ENCODE measurements around the gene MAN1C1.

MAN1C1 gene

DNA sequence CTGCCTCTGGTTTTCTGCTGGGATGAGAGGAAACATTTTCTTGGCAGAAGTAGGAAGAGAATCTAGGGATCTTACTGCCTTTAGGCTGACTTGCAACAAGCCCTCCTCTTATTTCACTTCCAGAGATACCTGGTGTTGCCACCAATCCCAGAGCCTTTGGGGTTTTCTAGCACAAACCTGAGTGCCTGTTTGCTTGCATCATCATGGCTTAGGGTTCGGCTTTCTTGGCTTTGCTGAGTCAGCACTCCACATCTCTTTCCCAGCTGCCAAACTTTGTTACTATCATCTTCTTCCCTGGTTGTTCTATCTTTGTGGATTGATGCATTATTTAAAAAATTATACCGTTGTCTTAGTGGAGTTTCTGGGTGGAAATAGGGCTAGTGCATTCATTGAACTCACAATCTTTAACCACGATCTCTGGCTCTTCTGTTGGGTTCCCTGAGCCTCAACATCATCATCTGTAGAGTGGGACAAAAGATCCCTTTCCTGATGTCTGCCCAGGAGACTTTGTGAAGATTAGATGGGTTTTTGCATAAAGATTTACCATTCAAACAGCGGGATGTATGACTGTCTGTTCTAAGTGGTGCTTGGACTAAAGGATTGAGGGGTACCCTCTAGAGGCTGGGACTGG, 106.8 kb downstream of the MAN1C1 start:
- DNase-seq (ENCODE audit: low read depth), result no peak
- TF ChIP-seq CTCF (conservative IDR thresholded peaks at IDR 0.05; ENCODE audit: low read depth, low read length), result no peak
- H3K4me3 ChIP-seq (ENCODE audit: low read depth, low read length), result no peak overlapping the region

- TF ChIP-seq CTCF (conservative IDR thresholded peaks at IDR 0.05; ENCODE audit: low read depth, low read length), result no peak
- DNase-seq (ENCODE audit: low read depth), result no peak
- no peak overlapping the region for H3K4me3 ChIP-seq (ENCODE audit: low read depth, low read length)
Measured at GRCh38 chr1:25724201-25724600, 107.6 kb downstream of the MAN1C1 start.

- no peak for DNase-seq (ENCODE audit: low read depth)
- TF ChIP-seq CTCF (conservative IDR thresholded peaks at IDR 0.05; ENCODE audit: low read depth, low read length), result no peak
- H3K4me3 ChIP-seq (ENCODE audit: low read depth, low read length), result no peak overlapping the region
Measured at GRCh38 chr1:25724966-25725365, 108.4 kb downstream of the MAN1C1 start.

- no peak for TF ChIP-seq CTCF (conservative IDR thresholded peaks at IDR 0.05; ENCODE audit: low read depth, low read length)
- no peak for DNase-seq (ENCODE audit: low read depth)
- H3K4me3 ChIP-seq (ENCODE audit: low read depth, low read length), result no peak overlapping the region
Measured at GRCh38 chr1:25725482-25725881, 108.9 kb downstream of the MAN1C1 start.

- no peak for TF ChIP-seq CTCF (conservative IDR thresholded peaks at IDR 0.05; ENCODE audit: low read depth, low read length)
- H3K4me3 ChIP-seq (ENCODE audit: low read depth, low read length), result no peak overlapping the region
- DNase-seq (ENCODE audit: low read depth), result peak; percentile 29
Measured at GRCh38 chr1:25727088-25727487, 110.5 kb downstream of the MAN1C1 start.

DNA sequence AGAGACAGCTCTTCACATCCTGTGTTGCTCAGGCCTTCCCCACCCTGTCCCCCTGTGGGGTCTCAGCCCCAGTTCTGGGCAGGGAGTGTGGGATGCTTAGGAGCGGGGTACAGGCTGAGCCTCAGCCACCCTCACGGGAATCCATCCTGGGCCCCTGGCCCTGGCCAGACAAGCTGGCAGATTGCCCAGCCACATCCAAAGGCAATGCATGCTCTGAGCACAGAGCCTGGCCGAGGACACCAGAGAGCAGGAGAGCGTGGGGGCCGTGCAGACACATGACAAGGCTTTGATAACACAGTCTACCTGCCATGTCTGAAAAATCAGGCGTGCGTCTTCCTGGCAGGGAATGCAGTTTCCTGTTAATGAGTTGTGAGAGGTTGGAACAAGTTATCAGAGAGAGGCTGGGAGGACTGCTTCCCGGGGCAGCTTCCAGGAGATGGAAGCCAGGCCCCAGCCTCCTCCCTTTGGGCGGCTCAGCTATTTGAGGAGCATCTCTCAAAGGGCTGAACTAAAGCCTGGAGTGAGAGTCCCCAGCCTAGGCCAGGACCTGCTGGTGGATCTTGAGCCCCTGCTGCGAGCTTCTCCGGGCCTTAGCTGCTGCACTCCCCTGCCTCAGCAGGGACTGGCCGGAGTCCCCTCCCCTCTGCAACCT, 111.2 kb downstream of the MAN1C1 start:
- DNase-seq (ENCODE audit: low read depth), result peak; percentile 65
- TF ChIP-seq CTCF (conservative IDR thresholded peaks at IDR 0.05; ENCODE audit: low read depth, low read length), result no peak
- no peak overlapping the region for H3K4me3 ChIP-seq (ENCODE audit: low read depth, low read length)

All from choroid plexus epithelial cell (primary cell).